ENCODE data around the gene APOLD1.

DNA sequence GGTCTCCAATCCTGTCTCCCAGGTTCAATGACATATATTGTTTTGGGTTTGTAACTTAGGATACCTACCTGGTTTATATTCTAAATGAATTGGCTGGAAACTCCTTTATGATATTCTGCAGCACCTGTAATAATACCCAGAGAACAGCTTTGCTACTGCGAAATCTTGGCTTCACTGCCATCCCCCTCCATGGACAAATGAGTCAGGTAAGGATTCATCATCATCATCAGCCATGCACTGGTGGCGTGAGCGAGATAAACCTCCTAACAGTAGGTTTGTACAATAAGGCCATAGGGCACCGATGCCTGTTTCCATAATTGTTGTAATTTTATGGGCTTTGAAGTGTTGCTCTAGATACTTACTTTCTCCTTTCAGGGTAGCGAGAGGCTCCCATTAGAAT lies 38.4 kb downstream of the APOLD1 start:
- TF ChIP-seq, protein P1, sequence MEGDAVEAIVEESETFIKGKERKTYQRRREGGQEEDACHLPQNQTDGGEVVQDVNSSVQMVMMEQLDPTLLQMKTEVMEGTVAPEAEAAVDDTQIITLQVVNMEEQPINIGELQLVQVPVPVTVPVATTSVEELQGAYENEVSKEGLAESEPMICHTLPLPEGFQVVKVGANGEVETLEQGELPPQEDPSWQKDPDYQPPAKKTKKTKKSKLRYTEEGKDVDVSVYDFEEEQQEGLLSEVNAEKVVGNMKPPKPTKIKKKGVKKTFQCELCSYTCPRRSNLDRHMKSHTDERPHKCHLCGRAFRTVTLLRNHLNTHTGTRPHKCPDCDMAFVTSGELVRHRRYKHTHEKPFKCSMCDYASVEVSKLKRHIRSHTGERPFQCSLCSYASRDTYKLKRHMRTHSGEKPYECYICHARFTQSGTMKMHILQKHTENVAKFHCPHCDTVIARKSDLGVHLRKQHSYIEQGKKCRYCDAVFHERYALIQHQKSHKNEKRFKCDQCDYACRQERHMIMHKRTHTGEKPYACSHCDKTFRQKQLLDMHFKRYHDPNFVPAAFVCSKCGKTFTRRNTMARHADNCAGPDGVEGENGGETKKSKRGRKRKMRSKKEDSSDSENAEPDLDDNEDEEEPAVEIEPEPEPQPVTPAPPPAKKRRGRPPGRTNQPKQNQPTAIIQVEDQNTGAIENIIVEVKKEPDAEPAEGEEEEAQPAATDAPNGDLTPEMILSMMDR (IDR thresholded peaks at IDR 0.05; ENCODE audit: insufficient read depth, low read length, poor library complexity, severe bottlenecking) = no peak
- no peak for TF ChIP-seq EZH2phosphoT487 (conservative IDR thresholded peaks at IDR 0.05; ENCODE audit: low read length)

Measured in SU-DHL-6 (cell line).